GM19043 (cell line): ENCODE results near the gene ASB9.

Experiments
- ATAC-seq: cut with Tn5 transposase; IDR thresholded peaks from one replicate; pipeline ENCODE4 v1.9.1; 2021; ENCODE audit warnings: low read depth; ENCODE audit not compliant: unreplicated experiment

The ASB9 gene

DNA sequence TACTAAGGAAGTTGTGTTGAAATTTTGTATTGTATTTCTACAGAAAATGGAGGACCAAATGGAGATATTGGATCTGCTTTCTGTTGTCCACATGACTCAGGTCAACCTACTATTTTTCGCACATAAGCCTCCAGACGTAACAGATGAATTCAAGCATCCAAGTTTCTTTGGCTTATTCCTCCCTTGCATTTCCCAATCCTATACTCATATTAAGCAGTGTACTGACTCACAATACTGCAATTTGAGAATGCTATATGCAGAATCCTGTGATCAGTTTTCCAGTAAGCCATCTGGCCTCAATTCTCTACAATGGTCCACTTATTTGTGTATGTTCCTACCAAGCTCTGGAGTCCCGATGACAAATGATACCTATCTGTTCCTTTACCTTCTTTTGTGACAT lies 75.7 kb downstream of the ASB9 start:
- no peak for ATAC-seq
